ENCODE results near the gene TANC1.

The TANC1 gene

DNA sequence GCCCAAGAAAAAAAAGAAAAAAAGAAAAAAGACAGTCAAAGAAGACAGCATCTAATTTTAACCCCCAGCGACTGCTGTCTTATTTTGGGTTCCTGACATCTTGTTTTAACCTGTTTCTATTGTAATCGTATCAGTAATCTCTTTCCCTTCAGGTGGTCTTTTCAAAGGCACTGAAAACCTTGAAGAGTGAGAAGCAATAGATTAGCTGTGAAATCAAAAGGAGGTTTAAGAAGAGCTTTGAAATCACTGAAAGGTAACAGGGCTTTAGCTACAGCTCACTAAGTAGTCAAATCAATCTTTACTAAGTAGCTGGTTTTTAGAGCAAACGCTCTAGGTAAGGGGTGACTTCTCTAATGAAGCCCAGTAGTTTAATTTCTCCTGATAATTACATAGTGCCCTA, 5.4 kb upstream of the TANC1 start:
- DNase-seq: no peak

DNA sequence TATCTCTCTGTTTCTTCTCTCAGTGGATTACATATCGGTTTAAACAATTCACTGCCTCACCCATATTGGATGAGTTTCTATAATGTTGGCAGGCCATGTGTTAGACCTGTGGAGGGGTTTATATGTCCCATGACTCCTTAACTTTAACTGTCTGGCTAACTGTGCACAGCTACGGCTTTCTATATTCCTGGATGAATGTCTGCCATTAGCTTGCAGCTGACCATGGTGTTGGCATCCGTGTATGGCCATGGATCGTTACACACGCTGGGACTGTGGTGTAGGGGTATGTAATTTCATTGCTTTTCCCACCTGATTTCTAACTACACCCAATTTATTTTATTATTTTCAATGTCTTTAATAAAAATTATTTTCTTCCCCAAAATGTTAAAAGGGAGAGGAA, 3.3 kb upstream of the TANC1 start:
- DNase-seq: no peak

- DNase-seq: no peak
Observed at GRCh38 chr2:158965641-158966040, 2.8 kb upstream of the TANC1 start.

GRCh38 chr2:158966312-158966711, 2.1 kb upstream of the TANC1 start:
- no peak for DNase-seq

- no peak for DNase-seq
Observed at GRCh38 chr2:158967114-158967730, 1.2 kb upstream of the TANC1 start.

DNA sequence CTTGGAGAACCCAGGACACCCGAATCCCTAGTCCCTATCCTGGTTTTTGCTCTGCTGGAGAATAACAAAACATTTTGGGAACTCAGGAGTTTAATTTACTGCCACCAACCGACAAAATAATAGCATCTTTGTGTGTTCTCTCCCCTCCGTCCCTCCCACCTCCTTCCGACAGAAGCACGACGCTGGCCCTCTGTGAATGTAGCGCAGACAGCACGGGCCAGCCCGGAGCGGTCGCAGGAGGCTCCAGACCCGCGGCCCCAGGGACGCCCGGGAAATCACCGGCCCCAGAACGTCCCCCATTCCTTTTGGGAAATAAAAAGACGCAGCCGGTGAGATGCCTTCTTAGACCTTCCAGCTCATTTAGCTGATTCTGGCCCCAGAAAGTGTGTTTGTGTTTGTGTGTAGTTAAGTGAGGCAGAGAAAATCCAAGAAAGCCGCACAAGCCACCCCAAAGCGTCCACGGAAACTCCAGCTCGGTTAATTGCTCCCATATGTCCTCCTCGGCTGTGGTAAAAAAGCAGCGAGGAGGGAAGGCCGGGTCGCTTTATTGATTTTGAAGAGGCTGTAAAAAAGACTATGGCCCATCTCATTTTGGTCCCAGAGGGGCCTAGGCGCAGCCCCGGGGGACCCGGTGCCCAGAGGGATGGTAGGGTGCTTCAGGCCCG, 577 bp upstream of the TANC1 start:
- DNase-seq: no peak

GRCh38 chr2:158969162-158969714, 798 bp downstream of the TANC1 start:
- no peak for DNase-seq

DNA sequence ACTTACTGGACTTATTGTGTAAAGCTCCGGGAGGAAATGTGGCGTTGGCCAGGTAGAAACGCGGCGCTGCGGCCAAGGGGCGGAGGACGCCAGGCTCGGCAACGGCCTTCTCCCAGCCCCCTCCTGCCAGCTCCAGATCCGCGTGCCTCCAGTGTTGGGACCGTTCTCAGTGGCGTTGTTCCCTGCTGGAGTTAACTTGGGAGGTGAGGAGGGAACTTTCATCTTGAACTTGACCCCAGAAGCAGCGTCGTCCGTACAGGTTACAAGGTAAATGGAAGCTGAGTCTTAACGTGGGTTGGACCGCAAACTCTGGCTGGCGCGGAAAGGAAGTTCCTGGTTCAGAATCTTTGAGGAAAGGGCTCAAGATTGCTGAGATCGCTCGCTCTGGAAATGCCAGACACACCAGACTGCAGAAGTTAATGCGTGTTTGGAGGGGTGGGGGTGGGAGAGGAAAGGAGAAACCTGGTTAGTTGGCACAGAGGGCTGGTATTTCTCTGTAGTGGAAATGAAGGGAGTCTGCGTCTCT, 1.3 kb downstream of the TANC1 start:
- no peak for DNase-seq

DNA sequence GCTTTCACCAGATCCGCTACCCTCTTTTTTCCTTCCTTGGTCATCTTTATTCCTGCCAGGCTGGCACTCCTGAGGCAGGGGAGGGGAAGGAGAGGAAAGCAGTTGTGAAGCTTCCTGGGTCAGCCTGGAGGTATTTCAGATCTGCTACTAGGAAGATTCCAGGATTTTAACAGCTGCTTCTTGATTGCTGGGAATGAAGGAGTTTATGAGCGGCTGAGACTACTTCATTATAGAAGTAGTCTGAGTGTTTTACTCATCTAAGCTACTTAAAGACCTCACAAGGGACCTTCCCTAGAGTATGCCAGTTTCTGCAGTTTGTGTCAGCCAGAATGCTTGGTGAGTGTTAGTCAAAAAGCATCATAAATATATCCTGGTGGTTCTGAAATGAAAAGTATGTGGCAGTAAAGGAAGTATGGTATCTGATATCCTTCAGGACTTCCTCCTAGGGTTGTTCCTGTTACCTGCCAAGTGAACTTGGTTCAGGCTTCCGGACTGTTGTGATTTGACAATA, 1.9 kb downstream of the TANC1 start:
- no peak for DNase-seq

DNA sequence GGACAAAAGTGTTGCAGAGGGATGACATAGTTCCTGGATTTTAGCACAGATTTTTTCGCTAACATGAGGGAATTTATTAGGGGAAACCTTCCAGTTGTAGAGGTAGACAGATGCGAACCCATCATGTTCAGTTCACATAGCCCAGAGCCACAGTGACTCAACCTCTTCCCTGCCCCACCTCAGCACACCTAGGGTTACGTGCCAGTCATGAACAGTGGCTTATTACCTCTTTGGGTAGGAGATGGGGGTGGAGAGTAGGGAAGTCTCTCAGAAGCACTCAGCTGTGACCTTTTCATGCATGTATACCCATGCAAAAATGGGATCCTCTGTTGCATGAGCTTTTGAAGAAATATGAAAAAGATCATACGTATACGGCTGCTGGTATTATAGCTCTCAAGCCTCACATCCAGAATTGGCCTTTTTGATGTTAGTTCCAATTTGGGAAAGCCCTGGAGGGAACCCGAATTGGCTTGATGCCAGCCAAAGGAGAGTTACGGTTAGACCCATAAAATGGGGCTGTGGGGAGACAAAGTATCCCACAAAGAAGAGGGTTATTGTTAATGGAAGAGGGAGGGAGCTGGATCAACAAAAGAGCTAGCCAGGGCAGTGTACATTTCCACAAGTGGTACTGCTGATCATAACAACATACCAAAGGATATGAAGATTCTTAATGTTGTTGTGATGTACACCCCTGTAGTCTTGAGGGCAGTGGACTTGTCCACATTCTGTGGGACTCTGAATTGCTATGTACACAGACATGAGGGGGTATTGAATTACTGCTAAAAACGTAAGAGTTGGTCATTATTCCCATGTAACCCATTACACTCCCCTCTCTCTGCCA, 4.9 kb downstream of the TANC1 start:
- DNase-seq: no peak

- DNase-seq: no peak
Observed at GRCh38 chr2:158975271-158975921, 7.0 kb downstream of the TANC1 start.

GRCh38 chr2:158979772-158980171, 11.3 kb downstream of the TANC1 start:
- no peak for DNase-seq

DNA sequence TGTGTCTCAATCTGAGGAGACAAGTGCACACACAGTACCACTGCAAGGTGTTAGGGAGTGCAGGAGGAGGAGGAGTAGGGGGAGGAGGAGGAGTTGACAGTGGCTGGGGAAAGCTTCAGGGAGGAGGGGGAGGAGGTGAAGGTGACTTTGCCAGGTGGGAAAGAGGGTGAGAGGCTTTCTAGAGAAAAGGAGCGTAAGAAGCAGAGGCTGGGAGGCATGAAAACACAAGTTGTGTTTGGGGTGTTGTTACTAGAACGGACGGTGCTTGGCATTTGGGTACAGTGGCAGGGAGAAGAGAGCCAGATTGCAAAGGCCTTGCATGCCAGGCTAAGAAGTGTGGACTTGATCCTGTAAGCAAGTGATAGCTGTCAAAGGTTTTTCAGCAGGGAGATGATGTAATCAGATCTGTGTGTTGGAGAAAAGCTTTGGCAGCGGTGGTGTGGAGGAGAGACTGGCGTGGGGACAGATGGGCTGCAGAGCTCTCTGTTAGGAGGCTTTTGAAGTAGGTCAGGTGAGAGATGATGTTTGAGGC, 16.2 kb downstream of the TANC1 start:
- DNase-seq: no peak

- no peak for DNase-seq
Observed at GRCh38 chr2:158988501-158988900, 20.1 kb downstream of the TANC1 start.

DNA sequence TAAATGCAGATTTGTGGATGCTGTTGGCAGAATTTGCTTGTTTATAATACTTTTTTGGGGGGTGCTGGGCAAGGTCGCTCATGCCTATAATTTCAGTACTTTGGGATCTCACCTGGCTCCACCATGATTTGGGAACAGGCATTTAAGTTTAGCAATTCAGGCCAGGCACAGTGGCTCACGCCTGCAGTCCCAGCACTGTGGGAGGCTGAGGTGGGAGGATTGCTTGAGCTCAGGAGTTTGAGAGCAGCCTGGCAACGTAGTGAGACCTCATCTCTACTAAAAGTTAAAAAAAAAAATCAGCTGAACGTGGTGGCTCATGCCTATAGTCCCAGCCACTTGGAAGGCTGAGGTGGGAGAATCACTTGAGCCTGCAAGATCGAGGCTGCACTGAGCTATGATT, 20.7 kb downstream of the TANC1 start:
- no peak for DNase-seq

DNA sequence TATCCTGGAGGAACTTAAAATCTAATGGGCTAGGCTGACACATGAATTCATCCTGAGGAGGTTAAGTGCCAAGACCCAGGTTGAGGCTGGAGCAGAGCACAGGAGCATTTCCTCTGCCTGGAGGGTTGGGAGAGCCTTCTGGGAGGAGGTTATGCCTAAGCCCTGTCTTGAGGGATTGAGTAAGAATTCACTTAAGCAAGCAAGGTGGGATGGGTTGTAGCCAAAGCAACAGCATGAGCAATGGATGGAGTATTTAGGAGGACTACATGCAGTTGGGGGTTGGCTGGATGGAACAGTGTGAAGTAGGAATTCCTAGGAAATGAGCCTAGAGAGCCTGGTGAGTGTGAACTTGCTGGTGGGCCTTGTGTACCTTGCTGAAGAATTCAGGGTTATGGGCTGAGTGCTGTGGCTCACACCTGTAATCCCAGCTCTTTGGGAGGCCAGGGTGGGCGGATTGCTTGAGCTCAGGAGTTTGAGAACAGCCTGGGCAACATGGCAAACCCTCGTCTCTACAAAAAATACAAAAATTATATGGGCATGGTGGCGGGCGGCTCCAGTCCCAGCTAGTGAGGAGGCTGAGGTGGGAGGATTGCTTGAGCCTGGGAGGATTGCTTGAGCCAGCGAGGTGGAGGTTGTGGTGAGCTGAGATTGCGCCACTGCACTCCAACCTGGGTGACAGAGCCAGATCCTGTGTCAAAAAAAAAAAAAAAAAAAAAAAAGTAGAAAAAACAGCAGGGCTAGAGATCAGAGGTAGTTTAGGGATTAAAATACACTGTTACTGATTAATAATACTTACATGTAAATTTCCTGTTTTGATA, 22.2 kb downstream of the TANC1 start:
- DNase-seq: no peak

DNA sequence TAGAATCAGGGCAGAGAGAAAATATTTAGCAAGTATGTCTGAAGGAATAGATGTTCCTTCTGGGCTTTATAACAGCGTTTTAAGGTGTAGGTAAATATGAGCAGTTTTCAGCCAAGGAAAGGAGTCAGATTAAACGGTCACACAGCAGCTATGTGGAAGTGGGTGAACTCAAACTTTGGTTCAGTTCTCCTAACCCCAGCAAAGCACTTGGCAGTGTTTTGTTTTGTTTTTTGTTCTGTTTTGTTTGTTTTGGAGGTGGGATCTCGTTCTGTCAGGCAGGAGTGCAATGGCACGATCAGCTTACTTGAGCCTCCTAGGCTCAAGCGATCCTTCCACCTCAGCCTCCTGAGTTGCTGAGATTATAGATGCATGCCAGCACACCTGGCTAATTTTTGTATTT, 24.6 kb downstream of the TANC1 start:
- DNase-seq: no peak

DNA sequence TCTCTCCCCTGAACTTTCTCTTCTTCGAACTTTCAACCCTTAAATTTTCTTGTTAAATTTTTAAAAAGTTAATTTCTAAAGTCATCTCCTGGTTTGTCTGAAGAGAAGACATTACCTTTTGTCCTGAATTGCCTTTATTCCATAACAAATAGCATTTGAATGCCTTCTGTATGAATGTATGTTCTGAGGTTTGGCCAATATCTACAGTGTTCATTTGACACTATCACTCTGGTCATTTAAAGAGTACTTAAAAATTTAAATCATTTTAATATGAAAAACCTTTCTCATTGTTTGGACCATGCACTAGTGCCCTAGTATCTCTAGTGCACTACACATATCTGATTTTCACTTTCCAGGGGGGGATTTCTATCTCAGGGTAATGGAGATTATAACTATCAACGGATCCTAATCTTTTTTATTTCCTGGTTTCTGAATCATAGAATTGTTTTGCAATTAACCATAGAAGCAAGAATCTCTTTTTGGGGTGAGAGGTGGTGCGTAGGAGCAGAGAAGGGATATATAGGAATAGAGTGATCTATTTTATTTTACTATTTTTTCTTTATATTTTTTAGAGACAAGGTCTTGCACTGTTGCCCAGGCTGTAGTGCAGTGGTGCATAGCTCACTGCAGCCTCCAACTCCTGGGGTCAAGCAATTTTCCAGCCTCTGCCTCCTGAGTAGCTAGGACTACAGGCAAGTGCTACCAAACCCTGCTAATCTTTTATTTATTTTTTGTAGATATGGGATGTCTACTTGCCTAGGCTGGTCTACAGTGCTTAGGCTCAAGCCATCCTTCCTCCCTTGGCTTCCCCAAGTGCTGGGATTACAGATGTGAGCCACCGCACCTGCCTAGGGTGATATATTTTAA, 25.5 kb downstream of the TANC1 start:
- no peak for DNase-seq

DNA sequence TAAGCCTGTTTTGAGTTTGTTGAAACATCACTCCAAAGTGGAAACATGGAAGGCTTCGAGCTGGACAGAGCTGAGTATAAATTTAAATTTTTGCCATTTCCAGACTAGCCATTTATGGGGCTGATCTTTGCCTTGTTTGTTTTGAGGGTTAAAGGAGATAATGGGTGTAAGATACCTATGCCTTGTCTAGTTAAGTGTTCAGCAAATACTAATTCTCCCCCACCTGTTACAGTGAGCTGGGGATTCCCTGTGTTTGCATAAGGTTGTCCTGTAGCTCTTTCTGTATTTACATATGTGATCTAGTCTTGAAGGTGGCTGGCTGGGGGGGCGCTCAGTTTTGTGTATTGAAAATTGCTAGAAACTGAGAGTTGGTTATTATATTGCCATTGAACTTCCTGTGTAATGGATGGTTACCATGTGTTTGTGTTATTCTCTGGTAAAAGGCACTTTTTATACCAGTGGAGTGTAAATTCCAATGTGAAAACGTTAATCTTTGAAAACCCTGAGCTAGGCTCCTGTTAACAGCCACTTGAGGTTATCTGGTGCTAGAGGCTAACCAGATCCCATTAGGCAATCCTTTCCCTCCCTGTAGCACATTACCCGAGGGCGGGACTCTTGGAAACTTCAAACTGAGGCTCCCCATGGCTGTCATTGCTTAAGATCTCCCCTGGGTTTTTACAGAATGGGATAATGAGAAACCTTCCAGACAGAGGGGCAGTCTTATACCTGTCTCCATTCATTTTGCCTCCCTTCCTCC, 26.7 kb downstream of the TANC1 start:
- DNase-seq: no peak

DNA sequence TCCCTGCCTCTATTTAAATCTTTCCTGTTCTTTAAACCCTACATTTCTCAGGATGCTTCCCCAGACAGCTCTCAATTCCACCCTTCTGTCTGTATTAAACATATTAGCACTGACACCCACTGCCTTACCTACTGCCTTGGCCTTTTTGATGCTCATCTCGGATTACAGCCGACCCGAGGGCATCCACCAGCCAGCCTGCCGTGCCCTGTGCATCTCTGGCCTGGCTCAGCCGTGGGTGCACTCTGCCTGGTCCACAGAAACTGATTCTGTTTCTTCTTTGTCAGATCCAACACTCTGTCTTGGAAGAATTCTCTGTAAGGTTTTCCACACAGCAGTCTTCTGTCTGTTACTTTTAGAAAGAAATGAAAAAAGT, 27.2 kb downstream of the TANC1 start:
- no peak for DNase-seq
